ENCODE results near the gene ORAI1.
"Not testable (repeated sequence)": the region's sequence is repeated elsewhere in the genome, so short reads cannot be mapped to it uniquely, and the experiment has no call there.

DNA sequence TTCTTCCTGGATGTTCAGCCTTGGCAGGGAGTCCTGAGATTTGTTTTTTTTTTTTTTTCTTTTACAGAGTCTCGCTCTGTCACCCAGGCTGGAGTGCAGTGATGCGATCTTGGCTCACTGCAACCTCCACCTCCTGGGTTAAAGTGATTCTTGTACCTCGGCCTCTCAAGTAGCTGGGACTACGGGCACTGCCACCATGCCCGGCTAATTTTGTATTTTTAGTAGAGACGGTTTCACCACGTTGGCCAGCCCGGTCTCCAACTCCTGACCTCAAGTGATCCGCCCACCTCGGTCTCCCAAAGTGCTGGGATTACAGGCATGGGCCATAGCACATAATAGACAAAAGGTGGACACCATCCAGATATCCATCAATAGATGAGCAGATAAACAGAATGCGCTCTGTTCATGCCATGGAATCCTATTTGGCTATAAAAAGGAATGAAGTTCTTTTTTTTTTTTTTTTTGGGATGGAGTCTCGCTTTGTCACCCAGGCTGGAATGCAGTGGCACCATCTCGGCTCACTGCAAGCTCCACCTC is 53.4 kb downstream of the ORAI1 start:
- TF ChIP-seq, protein P1, sequence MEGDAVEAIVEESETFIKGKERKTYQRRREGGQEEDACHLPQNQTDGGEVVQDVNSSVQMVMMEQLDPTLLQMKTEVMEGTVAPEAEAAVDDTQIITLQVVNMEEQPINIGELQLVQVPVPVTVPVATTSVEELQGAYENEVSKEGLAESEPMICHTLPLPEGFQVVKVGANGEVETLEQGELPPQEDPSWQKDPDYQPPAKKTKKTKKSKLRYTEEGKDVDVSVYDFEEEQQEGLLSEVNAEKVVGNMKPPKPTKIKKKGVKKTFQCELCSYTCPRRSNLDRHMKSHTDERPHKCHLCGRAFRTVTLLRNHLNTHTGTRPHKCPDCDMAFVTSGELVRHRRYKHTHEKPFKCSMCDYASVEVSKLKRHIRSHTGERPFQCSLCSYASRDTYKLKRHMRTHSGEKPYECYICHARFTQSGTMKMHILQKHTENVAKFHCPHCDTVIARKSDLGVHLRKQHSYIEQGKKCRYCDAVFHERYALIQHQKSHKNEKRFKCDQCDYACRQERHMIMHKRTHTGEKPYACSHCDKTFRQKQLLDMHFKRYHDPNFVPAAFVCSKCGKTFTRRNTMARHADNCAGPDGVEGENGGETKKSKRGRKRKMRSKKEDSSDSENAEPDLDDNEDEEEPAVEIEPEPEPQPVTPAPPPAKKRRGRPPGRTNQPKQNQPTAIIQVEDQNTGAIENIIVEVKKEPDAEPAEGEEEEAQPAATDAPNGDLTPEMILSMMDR (conservative IDR thresholded peaks at IDR 0.05; ENCODE audit: low read depth, low read length): not testable (repeated sequence)
- TF ChIP-seq EZH2 (IDR thresholded peaks at IDR 0.05; ENCODE audit: low read length, unreplicated experiment): not testable (repeated sequence)

Measured in PC-3 (cell line).